ENCODE measurements around the gene ACAT2.

- TF ChIP-seq CTCF (IDR thresholded peaks at IDR 0.05) (no peak), POLR2A (IDR thresholded peaks at IDR 0.05) (no peak)
Measured at GRCh38 chr6:159826968-159827647, 65.3 kb downstream of the ACAT2 start.

All from heart left ventricle (tissue), 13 donors.